ENCODE measurements around the gene NMT1.
"Not testable (repeated sequence)": the region's sequence is repeated elsewhere in the genome, so short reads cannot be mapped to it uniquely, and the experiment has no call there.

NMT1 gene

GRCh38 chr17:45123076-45123770 is 62.1 kb downstream of the NMT1 start:
- TF ChIP-seq CTCF (IDR thresholded peaks at IDR 0.05; ENCODE audit: borderline replicate concordance, insufficient read depth, low read depth, low read length), result no peak
- H3K4me3 ChIP-seq (ENCODE audit: low read depth, low read length), result no peak overlapping the region

- H3K4me3 ChIP-seq (ENCODE audit: low read depth, low read length), result no peak overlapping the region
- TF ChIP-seq CTCF (IDR thresholded peaks at IDR 0.05; ENCODE audit: borderline replicate concordance, insufficient read depth, low read depth, low read length), result no peak
Measured at GRCh38 chr17:45123930-45124796, 63.0 kb downstream of the NMT1 start.

GRCh38 chr17:45124797-45125122 is 63.6 kb downstream of the NMT1 start:
- H3K4me3 ChIP-seq (ENCODE audit: low read depth, low read length), result not testable (repeated sequence)

GRCh38 chr17:45125509-45125908 is 64.4 kb downstream of the NMT1 start:
- H3K4me3 ChIP-seq (ENCODE audit: low read depth, low read length), result no peak overlapping the region

GRCh38 chr17:45127207-45127547 is 66.1 kb downstream of the NMT1 start:
- no peak overlapping the region for H3K4me3 ChIP-seq (ENCODE audit: low read depth, low read length)
- no peak for TF ChIP-seq CTCF (IDR thresholded peaks at IDR 0.05; ENCODE audit: borderline replicate concordance, insufficient read depth, low read depth, low read length)

More at GRCh38 chr17:45125509-45125908, 64.4 kb downstream of the NMT1 start:
- no peak for TF ChIP-seq CTCF (IDR thresholded peaks at IDR 0.05; ENCODE audit: borderline replicate concordance, insufficient read depth, low read depth, low read length)

GRCh38 chr17:45127548-45128300 is 66.6 kb downstream of the NMT1 start:
- no peak for TF ChIP-seq CTCF (IDR thresholded peaks at IDR 0.05; ENCODE audit: borderline replicate concordance, insufficient read depth, low read depth, low read length)
- H3K4me3 ChIP-seq (ENCODE audit: low read depth, low read length), result no peak overlapping the region

- TF ChIP-seq CTCF (IDR thresholded peaks at IDR 0.05; ENCODE audit: borderline replicate concordance, insufficient read depth, low read depth, low read length), result no peak
- H3K4me3 ChIP-seq (ENCODE audit: low read depth, low read length), result no peak overlapping the region
Measured at GRCh38 chr17:45128331-45128730, 67.2 kb downstream of the NMT1 start.
